Measurements from ENCODE around the gene PANK4.
"Not testable (repeated sequence)": the region's sequence is repeated elsewhere in the genome, so short reads cannot be mapped to it uniquely, and the experiment has no call there.

Gene PANK4

DNA sequence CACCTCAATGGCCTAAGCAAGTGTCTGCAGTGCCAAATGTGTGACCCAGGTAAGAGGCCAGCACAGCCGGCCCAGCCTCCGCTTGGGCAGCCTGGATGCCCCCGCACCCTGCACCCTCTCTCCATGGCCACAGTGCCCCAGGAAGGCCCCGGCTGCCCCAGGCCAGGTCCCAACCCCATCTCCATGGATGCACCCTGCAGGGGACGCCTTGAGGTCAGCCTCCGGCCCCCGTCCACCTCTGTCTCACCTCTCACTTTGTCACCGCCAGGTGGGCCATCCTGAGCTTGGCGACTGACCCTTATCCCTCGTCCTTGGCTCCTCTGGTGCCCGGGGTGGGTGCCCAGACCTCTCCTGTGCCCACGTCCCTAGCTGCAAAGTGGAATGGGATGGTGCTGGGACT lies 32.0 kb upstream of the PANK4 start:
- no peak for DNase-seq

DNA sequence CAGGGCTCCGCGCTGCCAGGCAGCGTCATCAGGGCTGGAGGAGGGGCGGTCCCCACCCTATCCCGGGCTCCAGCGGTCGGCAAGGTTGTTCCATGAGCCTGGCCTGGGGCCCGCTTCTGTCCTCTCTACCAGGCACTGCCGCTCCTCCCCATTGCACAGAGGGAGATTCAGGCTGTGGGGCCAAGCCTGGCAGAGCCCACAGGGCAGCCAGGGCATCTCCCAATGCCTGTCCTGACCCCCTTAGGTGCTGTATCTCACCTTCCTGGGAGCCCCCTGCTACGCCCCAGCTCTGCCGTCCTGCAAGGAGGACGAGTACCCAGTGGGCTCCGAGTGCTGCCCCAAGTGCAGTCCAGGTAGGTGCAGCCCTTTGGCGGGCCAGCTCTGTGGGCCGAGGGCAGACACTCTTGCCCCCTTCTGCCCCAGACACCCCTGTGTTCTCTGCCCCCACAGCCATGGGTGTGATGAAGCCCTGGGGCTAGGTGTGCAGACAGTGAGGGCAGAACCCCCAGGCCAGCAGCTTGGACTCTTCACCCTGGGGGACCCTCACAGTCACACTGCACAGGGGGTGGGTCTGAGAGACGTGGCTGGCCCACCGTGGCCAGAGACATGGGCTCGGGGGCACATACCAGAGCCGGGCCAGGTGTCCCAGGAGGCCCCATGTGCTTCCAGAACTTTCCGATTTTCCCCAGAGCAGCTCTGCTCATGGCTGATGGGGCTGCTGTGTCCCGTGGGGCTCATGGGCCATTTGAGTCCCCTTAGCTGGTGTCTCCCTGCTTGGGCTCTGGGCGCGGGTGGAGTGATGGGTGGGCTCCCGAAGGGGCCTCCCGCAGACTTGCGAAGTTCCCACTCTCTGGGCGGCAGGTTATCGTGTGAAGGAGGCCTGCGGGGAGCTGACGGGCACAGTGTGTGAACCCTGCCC lies 31.3 kb upstream of the PANK4 start:
- DNase-seq: no peak

DNA sequence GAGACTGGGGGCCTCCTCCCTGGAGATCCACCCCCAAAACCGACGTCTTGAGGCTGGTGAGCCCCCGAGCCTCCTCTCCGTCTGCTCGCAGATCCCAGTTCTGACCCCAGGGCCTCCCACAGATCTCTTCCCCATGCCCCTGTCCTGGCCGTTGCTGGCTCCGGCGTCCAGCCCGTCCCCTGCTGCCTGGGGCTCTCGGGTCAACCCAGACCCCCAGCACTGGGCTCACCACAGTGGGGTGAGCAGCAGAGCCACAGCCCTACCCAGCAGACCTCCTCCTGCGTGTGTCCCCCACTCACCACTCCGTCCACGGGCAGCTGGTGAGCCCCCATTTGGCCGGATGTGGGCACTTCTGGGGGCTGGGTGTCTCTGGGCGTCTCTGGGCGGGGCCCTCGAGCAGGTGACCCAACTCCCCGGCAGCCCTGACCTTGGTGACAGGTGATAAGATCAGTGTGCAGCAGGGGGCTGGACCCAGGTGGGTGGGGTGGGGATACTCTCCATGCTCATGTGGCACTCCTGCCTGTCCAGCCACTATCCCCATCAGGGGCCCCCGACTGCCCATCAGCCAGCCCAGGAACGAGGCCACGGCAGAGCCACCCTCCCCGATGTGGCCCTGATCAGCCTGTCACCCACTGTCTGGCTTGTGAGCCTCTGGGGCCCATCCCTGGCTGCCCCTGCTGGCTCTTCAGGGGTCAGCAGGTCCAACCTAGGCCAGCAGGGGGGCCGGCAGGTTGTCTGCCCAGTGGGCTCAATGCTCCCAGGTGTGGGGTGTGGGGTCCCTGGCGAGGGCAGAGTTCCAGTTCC lies 30.5 kb upstream of the PANK4 start:
- peak; percentile 47 for DNase-seq

DNA sequence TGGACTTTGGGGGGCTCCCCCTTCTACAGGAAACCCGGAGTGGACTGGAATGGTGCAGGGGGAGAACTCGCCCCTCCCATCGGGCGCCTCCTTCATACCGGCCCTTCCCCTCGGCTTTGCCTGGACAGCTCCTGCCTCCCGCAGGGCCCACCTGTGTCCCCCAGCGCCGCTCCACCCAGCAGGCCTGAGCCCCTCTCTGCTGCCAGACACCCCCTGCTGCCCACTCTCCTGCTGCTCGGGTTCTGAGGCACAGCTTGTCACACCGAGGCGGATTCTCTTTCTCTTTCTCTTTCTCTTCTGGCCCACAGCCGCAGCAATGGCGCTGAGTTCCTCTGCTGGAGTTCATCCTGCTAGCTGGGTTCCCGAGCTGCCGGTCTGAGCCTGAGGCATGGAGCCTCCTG lies 29.9 kb upstream of the PANK4 start, which contains the start of gene TNFRSF14:
Gene TNFRSF14, plus strand, starts transcription at position 95 of the 401 bp plus-strand sequence. Its CDS starts 294 bp downstream, at position 389.
- DNase-seq: peak; percentile 74

DNA sequence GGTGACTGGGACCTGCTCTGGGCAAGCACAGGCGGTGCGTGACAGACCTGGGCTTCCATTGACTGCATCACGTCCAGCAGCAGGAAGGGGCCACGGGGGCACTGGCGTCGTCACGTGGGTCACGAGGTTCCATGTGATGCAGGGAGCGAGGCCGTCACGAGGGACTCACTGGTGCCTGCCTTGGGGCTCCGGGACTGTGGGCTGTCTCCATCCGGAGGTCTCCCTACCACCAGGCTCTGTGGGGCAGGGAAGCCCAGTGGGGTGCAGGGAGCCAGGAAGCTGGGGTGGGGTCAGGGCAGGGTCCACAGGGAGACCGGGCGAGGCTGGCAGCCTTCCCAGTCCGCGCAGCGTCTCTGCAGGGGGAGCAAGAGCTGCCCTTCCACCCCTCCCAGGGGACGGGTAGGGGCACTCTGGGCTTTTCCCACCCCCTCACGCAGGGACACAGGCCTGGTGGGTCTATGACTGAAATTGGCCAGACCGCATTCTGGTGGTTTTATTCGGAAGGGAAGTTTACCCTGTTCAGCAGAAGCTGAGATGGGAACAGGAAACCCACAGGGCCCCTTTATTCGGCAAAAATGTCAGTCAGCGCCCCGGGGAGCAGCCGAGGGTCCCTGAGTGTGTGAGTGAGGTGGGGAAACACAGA lies 29.4 kb upstream of the PANK4 start:
- DNase-seq: peak; percentile 84

DNA sequence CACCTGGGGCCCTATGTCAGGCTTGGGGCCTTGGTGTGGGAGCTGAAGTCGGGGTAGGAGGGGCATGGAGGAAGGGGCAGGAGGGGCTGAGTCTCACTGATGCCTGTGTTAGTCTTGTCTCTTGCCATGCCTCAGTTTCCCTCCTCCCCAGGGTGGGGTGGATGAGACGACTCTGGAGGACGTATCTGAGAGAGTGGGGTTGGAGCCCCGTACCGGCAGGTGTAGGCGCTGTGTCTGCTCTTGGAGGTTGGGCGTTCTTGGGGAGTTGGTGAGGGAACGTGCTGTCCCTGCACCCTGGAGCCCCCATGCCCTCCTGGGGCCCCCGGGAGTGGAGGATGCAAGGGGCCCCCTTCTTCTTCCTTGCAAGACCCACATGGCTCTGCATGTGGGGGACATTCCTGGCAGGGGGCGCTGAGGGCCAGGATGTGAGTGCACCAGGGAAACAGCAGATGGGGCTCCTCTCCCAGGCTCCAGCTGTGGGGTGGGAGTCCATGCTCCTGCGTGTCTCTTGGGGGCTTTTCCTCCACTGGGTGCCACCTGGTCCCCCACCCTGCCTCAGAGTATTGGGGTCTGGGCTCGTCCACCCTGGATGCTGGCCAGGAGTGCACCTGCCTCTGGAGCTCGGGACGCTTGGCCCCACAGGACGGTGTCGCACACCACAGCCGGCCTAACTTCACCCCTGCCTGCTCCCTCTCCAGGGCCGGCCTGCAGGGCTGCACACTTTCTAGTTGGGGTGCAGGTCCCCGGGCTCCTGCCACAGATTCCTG lies 28.4 kb upstream of the PANK4 start:
- peak; percentile 70 for DNase-seq

DNA sequence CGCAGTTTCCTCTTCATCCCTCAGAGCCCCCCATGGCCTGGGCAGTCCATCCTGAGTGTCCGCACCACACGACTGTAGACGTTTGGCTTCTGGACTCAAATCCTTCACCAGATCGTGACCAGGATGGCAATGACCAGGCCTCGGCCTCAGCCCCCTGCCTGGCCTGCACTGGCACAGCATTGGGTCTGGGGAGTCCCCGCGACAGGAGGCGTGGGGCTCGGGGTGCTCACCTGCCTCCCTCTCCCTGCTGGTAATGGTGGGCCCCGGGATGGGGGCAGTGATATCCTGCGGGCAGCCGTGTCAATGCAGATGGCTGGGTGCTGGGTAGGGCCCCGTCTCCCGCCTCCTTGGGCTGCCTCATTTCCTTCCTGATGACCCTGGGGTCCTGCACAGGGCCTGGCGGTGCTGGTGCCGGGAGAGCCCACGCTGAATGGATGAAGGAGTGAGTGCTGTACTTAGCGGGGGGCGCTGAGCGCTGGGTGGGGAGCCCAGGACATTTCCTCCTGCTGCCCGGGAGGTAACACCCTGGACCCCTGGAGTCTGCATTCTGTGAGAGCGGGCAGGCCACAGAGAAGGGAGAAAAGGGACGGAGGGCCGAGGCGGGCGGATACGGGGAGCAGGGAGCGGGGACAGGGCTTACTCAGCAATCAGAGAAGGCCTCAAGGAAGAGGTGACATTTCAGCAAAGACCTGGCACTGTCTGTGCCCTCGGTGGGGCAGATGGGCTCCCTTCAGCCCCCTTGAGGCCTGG lies 27.6 kb upstream of the PANK4 start:
- DNase-seq: no peak

DNA sequence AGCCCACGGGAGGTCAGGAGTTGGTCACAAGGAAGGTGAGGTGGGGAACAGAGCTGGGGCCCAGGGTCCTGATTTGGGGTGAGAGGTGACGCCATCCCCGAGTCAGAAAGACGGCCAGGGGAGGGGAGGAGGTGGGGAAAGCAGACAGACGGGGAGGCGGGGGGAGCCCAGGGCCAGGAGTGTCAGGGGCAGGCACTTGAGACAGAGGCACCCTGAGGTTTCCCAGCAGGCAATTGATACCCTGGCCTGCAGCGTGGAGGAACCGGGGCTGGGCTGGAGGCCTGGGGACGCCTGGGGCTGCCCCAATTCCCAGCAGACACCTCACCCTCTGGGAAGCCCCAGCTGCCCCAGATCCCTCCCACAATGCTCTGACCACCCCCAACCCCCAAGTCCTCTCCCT lies 26.7 kb upstream of the PANK4 start:
- not testable (repeated sequence) for DNase-seq

DNA sequence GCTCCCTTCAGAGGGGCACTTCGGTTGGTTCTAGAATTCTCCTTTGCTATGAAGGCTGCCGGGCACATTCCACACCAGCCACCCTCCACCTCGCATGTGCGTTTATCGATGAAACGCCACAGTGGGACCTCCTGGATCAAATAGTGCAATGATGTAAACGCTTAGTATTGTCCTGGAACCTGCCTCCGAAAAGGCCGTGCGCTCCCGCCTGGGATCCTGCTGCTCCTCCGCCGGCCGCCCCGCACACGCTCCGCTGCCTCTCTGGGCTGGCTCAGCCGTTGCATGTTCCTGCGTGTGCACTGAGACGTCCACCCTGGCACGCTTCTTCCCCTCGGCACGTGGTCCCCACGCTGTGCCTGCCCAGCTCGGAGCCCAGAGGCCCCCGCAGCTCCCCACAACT lies 25.8 kb upstream of the PANK4 start:
- DNase-seq: no peak

DNA sequence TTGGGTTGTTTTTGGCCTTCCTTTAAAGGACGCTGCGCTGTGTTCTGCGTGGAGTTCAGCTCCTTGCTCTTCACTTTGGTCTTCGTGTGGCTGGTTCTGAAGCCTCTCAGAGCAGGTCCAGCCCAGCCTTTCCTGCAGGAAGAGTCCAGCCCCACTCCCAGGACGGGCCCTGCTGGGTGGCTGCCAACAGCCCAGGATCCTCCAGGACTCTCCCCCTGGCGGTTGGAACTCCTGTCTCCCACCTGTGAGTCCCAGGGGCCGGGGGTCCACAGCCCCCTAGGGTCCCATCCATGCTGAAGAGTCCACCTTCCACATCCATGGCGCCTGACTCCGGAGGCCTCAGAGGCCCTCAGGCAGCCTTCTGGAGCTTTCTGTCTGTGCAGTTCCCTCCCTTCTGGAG lies 25.1 kb upstream of the PANK4 start:
- not testable (repeated sequence) for DNase-seq

DNA sequence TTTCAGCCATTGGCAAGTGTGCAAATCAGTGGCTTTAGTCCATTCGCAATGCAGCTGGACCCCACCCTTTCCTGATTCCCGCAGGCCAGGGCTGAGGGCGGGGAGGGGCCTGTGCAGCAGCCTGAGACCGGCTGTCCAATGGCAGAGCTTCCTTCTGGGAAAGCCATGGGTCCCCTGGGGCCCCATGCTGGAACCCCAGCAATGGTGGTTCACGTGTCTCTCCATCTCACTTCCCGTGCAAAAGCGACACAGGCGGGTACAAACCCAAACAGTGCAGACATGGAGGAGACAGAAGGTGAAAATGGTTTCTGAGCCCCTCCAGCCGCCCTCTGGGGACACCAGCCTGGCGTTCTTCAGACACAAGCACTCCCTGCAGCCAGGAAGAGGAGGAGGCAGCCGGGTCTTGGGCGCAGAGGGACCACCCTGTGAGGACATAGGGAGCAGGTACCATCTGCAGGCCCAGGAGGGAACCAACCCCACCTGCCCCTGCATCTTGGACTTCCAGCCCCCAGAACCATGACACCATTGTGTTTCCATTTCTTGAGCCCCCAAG lies 24.0 kb upstream of the PANK4 start:
- DNase-seq: not testable (repeated sequence)

DNA sequence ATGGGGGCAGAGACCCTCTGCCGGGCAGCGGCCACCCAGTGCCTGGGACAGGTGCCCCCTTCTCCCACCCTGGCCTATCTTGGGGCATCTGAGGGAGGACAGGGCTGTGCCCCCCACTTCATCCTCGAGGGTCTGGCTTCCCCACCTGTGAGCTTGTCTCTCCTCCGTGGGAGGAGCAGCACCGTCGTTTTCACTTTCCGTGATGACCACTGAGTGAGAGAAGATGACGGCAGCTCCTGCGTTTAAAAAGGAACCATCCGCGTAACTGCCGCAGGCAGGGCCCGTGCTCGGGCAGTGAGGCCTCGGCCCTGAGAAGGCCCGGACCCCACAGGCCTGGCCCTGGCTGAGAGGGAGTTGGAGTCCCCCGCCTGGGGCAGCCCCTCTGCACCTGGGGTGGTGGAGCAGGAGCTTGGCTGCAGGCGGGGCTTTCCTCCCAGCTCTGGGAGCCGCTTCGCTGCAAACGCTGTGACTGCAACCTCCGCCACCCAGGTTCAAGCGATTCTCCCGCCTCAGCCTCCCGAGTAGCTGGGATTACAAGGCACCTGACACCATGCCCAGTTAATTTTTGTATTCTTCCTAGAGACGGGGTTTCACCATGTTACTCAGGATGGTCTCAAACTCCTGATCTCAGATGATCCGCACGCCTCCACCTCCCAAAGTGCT lies 23.1 kb upstream of the PANK4 start:
- not testable (repeated sequence) for DNase-seq

DNA sequence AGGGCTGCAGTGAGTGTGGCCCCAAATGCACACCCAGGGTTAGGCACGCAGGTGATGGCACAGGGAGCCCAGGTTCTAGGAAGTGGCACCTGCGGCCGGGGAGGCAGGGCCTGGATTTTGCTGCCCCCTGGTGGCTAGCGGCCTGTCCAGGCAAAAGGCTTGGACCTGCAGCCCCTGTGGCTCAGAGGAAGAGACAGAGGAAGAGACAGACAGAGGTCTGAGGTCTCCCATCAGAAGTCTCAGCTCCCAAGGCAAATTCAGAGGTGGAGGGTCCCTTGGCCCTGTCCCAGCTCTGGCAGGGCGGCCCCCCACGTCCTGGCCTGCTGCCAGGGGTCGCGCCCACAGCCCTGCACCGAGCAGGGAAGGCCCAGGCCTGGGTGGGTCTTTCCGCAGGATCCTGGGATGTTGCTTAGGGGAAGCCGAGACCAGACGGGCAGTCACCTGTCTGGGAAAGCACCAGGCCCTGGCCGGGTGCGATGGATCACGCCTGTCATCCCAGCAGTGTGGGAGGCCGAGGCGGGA lies 21.7 kb upstream of the PANK4 start:
- peak; percentile 87 for DNase-seq

DNA sequence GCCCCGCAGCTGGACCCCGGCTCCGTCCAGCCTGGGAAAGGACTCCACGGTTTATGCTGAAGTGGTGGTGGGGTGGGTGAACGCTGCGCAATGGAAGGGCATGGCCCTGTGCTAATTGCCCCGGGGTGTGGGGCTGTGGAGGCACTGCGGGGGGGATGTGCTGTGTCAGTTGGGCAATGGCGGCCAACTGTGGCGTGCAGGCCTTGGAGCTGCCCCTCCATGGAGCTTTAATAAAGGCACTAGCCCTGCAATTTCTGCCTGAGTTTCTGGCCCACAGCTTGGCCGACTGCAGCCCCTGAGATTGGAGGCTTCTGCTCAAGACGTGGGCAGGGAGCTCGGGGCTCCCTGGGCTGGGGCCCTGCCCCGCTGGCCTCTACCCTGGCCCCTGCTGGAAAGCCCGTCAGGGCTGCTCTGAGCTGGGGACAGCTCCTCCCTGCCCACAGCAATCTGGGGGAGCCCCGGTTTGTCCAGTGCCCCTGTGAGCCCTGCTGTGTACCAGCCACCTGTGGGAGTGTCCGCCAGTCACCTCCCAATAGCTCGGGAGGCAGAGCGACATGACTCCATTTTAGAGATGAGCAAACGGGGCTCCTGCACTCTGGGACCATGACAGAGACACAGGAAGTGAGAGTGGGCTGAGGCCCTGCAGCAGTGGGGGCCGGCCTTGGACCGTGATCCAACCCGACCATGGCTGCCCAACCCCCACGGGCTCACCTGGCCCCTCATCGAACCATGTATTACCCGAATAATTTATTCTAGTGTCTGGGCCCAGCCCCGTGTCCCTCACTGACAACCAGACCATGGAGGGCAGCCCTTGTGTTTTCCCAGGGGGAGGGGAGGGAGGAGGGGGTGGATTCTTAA lies 21.0 kb upstream of the PANK4 start:
- no peak for DNase-seq

DNA sequence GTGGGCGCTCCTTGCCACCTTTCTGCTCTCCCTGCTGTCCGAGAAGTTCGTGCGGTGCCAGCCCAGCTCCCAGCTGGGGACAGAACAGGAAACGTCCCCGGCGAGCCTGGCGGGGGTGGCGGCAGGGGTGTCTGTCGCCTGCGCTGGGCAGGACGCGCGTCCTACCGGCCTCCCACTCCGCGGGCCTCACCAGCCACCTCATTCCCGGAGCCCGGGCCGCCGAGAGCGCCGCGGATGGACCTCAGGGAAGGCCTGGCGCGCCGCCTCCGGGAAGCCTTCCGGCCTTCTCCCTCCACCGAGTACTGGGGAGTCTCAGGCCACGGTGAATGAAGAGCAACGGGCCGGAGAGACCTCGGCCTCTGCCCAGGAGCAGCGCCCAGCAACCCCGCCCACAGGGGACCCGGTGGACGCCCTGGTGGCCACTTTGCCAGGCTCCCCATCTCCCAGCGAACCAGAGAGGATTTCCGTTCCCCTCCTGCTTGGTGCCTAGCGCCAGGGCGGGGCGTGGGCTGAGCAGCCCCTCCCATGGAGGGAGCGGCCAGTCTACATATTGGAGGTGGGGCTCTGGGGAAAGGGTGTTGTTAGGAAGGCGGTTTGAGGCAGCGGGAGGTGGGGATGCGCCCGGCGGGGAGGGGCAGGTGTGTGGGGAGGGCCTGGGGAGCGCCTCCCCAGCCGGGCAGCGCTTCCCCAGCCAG lies 20.3 kb upstream of the PANK4 start:
- peak; percentile 89 for DNase-seq

DNA sequence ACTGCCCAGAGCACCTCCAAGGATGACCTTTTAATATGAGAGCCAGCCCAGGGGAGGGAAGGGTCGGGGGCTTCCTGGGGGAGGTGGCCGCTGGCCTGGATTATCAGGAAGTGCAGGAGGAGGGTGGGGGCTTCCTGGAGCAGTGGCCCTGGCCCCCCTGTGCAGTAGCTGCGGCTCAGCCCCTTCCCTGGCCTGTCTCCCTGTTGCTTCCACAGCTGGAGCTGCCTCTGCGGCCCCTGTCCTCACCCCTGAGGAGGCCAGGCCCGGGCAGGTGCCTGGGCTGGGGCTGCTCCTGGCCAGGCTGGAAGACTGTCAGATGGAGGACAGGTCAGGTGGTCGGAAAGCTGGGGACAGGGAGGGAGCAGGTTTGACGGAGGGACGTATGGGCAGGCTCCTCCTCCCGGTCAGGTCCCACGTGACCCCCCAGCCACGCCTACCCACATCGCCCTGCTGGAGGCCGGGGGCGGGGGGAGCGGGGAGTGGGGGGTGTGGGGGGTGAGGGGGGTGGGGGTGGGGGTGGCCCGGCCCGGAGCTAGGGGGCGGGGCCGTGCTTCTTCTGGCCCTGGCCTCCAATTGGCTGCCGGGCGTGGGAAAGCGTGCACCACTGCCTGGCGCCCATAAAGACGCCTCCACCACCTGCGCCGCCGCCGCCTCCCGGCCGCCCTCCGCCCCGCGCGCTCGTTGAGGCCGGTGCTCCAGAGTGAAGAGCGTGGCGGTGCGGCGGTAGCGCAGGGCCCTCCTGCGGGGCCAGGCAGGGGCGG lies 19.5 kb upstream of the PANK4 start:
- peak; percentile 95 for DNase-seq

DNA sequence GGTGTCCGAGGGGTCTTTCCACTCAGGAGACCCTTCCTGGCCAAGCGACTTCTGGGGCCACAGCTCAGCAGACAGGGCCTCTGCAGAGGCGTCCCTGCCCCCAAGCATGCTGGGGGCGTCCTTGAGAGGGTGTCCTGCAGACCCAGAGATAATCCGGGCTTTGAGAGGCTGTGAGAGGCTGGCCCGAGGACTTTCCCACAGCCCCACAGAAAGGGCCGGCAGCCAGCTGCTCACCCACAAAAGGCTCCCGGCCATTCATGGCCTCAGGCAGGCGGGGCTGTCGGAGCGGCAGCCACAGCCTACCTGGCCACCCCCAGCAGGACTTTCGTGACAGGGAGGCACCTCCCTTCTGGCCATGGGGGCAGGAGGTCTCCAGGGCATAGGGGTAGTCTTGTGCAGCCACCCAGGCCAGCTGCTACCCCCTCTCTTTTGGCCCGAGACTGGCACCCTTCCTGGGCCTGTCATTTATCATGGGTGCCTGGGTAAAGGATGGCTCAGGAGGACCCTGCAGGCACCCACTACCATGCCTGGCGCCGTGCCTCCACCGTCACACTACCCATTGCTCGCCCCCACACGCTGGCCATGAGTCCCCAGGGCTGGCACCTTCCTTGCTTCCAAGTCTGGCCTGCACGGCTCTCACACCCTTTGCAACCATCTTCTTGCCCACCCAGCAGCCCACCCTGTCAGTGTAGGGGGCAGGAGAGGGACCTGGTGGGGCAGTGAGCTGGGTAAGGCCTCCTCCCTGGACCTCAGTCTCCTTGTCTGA lies 18.7 kb upstream of the PANK4 start:
- DNase-seq: no peak
